WI38 (cell line): Measurements from ENCODE around the gene CHMP1A.

ENCODE experiments used
- H3K4me3 ChIP-seq: 2 replicates; pipeline ENCODE4 v1.5.1; 2011; ENCODE audit warnings: low read depth, mild to moderate bottlenecking, control low read depth, low read length
- CTCF ChIP-seq: IDR thresholded peaks from 2 replicates; pipeline ENCODE4 v1.5.1; 2012; ENCODE audit warnings: low read depth, mild to moderate bottlenecking, control low read depth, low read length

CHMP1A gene

GRCh38 chr16:89657442-89658220 lies at the start of gene CHMP1A, which contains the start of gene SPATA33:
CHMP1A (minus strand) TSS chr16:89657708; CDS start chr16:89657588, 120 bp downstream.
SPATA33 (plus strand) TSS chr16:89657836; CDS start chr16:89657912, 76 bp downstream.
- no peak for TF ChIP-seq CTCF
- peak within 1 kb of the TSS; percentile 94 for H3K4me3 ChIP-seq

- H3K4me3 ChIP-seq, result no peak overlapping the region
- TF ChIP-seq CTCF, result no peak
These were observed 49.2 kb upstream of the CHMP1A start for GRCh38 chr16:89706518-89707260.

GRCh38 chr16:89705006-89705405 lies 47.5 kb upstream of the CHMP1A start:
- no peak overlapping the region for H3K4me3 ChIP-seq
- TF ChIP-seq CTCF, result no peak

- H3K4me3 ChIP-seq, result no peak overlapping the region
- TF ChIP-seq CTCF, result no peak
These were observed 46.8 kb upstream of the CHMP1A start for GRCh38 chr16:89704281-89704680.

GRCh38 chr16:89701425-89702406 lies 44.2 kb upstream of the CHMP1A start, which contains the start of gene SPATA2L:
SPATA2L (minus strand) TSS chr16:89701705; CDS start chr16:89701232, 473 bp downstream.
- no peak for TF ChIP-seq CTCF
- H3K4me3 ChIP-seq, result peak within 1 kb of the TSS; percentile 60

GRCh38 chr16:89700649-89701424 lies 43.3 kb upstream of the CHMP1A start:
- H3K4me3 ChIP-seq, result peak overlapping the region; percentile 60
- 0 out of 2 replicates have a peak, but pooled peaks have one; percentile 12 for TF ChIP-seq CTCF
